Activated CD4-positive, alpha-beta T cell treated with anti-CD3 and anti-CD28 coated beads, Interleukin-2, Interleukin-6, amounts not matched to agents 100 ng/mL and 50 ng/mL, durations not matched to agents 16 hours and 8 hours (primary cell): ENCODE measurements around the gene RAPGEF1.

Experiments
- DNase-seq: peaks from one replicate; pipeline ENCODE4 v3.0.0-alpha.2; 2020

The RAPGEF1 gene

GRCh38 chr9:131641618-131642495 lies 98.0 kb downstream of the RAPGEF1 start:
- no peak for DNase-seq

- no peak for DNase-seq
These were observed 99.3 kb downstream of the RAPGEF1 start for GRCh38 chr9:131640438-131641137.

- no peak for DNase-seq
These were observed 100.0 kb downstream of the RAPGEF1 start for GRCh38 chr9:131639769-131640437.

- DNase-seq, result no peak
These were observed 103.3 kb downstream of the RAPGEF1 start for GRCh38 chr9:131636593-131636992.

GRCh38 chr9:131635892-131636291 lies 104.0 kb downstream of the RAPGEF1 start:
- DNase-seq, result no peak

- peak; percentile 83 for DNase-seq
These were observed 104.6 kb downstream of the RAPGEF1 start for GRCh38 chr9:131635285-131635684.

GRCh38 chr9:131633491-131634031 lies 106.3 kb downstream of the RAPGEF1 start:
- no peak for DNase-seq

GRCh38 chr9:131631306-131631705 lies 108.6 kb downstream of the RAPGEF1 start:
- no peak for DNase-seq

GRCh38 chr9:131630205-131630831 lies 109.6 kb downstream of the RAPGEF1 start:
- DNase-seq, result peak; percentile 27

- peak; percentile 45 for DNase-seq
These were observed 110.1 kb downstream of the RAPGEF1 start for GRCh38 chr9:131629825-131630204.

- no peak for DNase-seq
These were observed 110.7 kb downstream of the RAPGEF1 start for GRCh38 chr9:131629226-131629500.

- no peak for DNase-seq
These were observed 111.2 kb downstream of the RAPGEF1 start for GRCh38 chr9:131628459-131629225.

GRCh38 chr9:131627648-131628458 lies 112.0 kb downstream of the RAPGEF1 start:
- peak; percentile 58 for DNase-seq

- DNase-seq, result no peak
These were observed 112.6 kb downstream of the RAPGEF1 start for GRCh38 chr9:131627326-131627647.

- DNase-seq, result peak; percentile 25
These were observed 113.8 kb downstream of the RAPGEF1 start for GRCh38 chr9:131625790-131626670.

GRCh38 chr9:131625508-131625787 lies 114.4 kb downstream of the RAPGEF1 start:
- no peak for DNase-seq

GRCh38 chr9:131624636-131625507 lies 115.0 kb downstream of the RAPGEF1 start:
- no peak for DNase-seq

GRCh38 chr9:131623655-131624330 lies 116.1 kb downstream of the RAPGEF1 start:
- DNase-seq, result no peak

- DNase-seq, result no peak
These were observed 117.4 kb downstream of the RAPGEF1 start for GRCh38 chr9:131622523-131622922.
